Gastroesophageal sphincter (tissue), 4 donors: ENCODE measurements around the gene ZNF541. TPM values are rescaled to one million over a fixed set of nuclear protein-coding genes. Genes with fewer than 3 reads are reported as not detected.
"Not testable (repeated sequence)": the region's sequence is repeated elsewhere in the genome, so short reads cannot be mapped to it uniquely, and the experiment has no call there.

Source experiments
- ATAC-seq: fragments of 150-250 bp; one replicate; pipeline ENCODE4 v1.9.1; 2016; ENCODE audit warnings: mild to moderate bottlenecking, moderate library complexity
- H3K27ac ChIP-seq, 4 donors: fragments of 200-600 bp; sonication (generic) in 3 of 4; 1 replicate in 3 of 4; 2 replicates in 1 of 4; pipeline ENCODE4 v1.5.1; 2016 to 2019
- H3K27me3 ChIP-seq: fragments of 200-600 bp; sonication (generic); one replicate; pipeline ENCODE4 v1.5.1; 2019
- H3K36me3 ChIP-seq, 2 donors: fragments of 200-600 bp; sonication (generic); one replicate each; pipeline ENCODE4 v1.5.1; 2019; ENCODE audit warnings: control low read depth in 1 of 2
- H3K4me1 ChIP-seq, 3 donors: fragments of 200-600 bp; sonication (generic); 1 replicate in 2 of 3; 2 replicates in 1 of 3; pipeline ENCODE4 v1.5.1; 2016 to 2019; ENCODE audit warnings: control low read depth in 2 of 3
- H3K4me3 ChIP-seq, 2 donors: fragments of 200-600 bp; sonication (generic); one replicate each; pipeline ENCODE4 v1.5.1; 2019; ENCODE audit warnings: mild to moderate bottlenecking in 1 of 2, moderate library complexity in 1 of 2
- H3K9me3 ChIP-seq, 3 donors: fragments of 200-600 bp; sonication (generic); one replicate each; pipeline ENCODE4 v1.5.1; 2017 to 2019; ENCODE audit warnings: control low read depth in 2 of 3
- EP300 ChIP-seq: sonication (generic); formaldehyde crosslinking; IDR thresholded peaks from one replicate; pipeline ENCODE4 v1.6.1; 2017; ENCODE audit warnings: antibody characterized with exemption, mild to moderate bottlenecking
- POLR2A ChIP-seq, 2 donors: fragments of 450-650 bp; IDR thresholded peaks; one replicate each; pipeline ENCODE4 v1.6.1; 2017; ENCODE audit warnings: antibody characterized with exemption in 2 of 2, mild to moderate bottlenecking in 2 of 2, moderate library complexity in 1 of 2
- POLR2AphosphoS5 ChIP-seq: sonication (generic); formaldehyde crosslinking; IDR thresholded peaks from one replicate; pipeline ENCODE4 v1.6.1; 2017; ENCODE audit warnings: antibody characterized with exemption
- WGBS, 2 donors: methylation state at CpG; one replicate each; pipeline ENCODE4 v1.1.5; 2018; ENCODE audit warnings: low coverage in 1 of 2; 5-methylcytosine and 5-hydroxymethylcytosine counted together
- total RNA-seq, 4 donors: library from RNA; depleted of rRNA; stranded (reverse); fragments of >200 nt; gene quantifications; one replicate each; pipeline ENCODE4 v1.1.0, GENCODE V29; 2016
- TF ChIP-seq, protein P1 (sequence below), 4 experiments: fragments of 200-600 bp in 2 of 4; fragments of 450-650 bp in 2 of 4; sonication (generic) in 1 of 4; IDR thresholded peaks; one replicate each; pipeline ENCODE4 v1.5.1; 2017 to 2019; ENCODE audit warnings: antibody characterized with exemption in 4 of 4, mild to moderate bottlenecking in 2 of 4, moderate library complexity in 2 of 4

The ZNF541 gene
- total RNA-seq, 4 donors from 2014 or later = 0.05 TPM; not detected in 3

DNA sequence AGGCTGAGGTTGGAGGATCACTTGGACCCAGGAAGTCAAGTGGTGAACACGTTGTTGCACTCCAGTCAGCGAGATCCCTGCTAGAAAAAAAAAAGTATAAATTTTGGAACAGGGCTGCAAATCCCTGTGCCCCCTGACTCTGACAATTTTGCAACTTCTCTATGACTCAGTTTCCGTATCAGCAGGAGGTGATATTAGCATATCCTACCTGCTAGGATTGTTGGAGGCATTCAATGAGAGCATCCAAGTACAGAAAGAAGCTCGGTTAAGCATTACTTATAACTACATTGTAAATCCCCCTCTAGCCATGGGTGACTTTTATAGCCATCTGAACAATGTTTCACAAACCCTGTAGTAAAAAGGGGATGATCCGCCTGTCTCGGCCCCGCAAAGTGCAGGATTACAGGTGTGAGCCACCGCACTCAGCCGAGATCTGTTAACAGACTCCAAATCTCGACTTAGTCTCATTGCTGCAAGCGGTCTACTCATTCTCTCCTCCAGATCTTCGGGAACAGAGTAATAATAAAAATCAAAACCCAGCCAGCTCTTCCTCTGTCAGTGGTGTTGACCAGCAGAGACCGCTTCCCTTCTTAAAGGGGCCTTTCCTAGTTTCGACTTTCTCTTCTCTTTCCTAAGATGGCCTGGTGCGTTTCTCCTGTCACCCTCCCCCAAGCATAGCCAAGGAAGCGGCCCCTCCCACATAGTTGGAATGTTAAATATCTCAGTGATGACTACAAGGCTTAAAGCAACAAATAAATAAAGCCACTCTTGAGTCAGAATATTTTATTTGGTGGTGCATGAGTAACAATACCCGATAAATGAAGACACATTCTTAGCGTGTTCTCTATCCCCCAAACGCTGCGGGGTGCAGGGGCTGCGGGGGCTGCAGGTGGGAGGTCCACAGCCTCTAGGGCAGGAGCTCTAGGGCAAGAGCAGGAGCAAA is 25.7 kb upstream of the ZNF541 start:
- peak; percentile 88 for TF ChIP-seq POLR2AphosphoS5
- TF ChIP-seq EP300 = no peak
- WGBS, 2 donors = 9 to 11% methylated on average over 19 to 21 of the region's 21 CpGs
- ATAC-seq = peak; percentile 62
- H3K4me1 ChIP-seq = peaks cover 0 to 29% (median 8%) of the 10 kb centered on the region in 3 donors
- H3K27ac ChIP-seq = peak overlapping the region; percentile 80 to 94 (median 90)
- no peaks in the 10 kb centered on the region for H3K36me3 ChIP-seq
- H3K9me3 ChIP-seq = no peaks in the 10 kb centered on the region
- H3K27me3 ChIP-seq = no peaks in the 10 kb centered on the region
- H3K4me3 ChIP-seq = peak overlapping the region; percentile 30 to 63

DNA sequence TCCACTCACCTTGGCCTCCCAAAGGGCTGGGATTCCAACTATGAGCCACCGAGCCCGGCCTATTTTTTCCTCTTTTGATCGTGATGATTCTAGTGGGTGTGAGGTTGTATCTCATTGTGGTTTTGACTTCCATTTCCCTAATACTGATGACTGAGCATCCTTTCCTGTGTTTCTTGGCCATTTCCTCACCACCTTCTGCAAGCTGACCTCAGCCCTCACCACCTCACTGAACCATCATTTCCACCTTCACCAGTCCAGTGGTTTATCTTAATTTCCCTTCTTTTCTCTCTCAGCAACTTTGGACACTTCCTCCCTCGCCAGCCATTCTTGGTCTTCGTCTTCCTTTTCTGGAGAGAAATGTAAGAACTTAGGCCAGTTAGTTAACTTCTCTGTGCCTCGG is 23.0 kb upstream of the ZNF541 start:
- WGBS, 2 donors = 58% methylated on average over 6 of the region's 6 CpGs; no CpG with 5 or more reads in 1 of the 2 donors
- no peaks in the 10 kb centered on the region for H3K9me3 ChIP-seq
- no peaks in the 10 kb centered on the region for H3K27me3 ChIP-seq
- H3K4me3 ChIP-seq = no peak overlapping the region
- H3K4me1 ChIP-seq = peaks cover 0 to 24% (median 8%) of the 10 kb centered on the region in 3 donors
- ATAC-seq = no peak
- no peak for TF ChIP-seq POLR2A (IDR thresholded peaks at IDR 0.05)
- TF ChIP-seq POLR2AphosphoS5 = no peak
- no peak for TF ChIP-seq EP300
- TF ChIP-seq, protein P1, sequence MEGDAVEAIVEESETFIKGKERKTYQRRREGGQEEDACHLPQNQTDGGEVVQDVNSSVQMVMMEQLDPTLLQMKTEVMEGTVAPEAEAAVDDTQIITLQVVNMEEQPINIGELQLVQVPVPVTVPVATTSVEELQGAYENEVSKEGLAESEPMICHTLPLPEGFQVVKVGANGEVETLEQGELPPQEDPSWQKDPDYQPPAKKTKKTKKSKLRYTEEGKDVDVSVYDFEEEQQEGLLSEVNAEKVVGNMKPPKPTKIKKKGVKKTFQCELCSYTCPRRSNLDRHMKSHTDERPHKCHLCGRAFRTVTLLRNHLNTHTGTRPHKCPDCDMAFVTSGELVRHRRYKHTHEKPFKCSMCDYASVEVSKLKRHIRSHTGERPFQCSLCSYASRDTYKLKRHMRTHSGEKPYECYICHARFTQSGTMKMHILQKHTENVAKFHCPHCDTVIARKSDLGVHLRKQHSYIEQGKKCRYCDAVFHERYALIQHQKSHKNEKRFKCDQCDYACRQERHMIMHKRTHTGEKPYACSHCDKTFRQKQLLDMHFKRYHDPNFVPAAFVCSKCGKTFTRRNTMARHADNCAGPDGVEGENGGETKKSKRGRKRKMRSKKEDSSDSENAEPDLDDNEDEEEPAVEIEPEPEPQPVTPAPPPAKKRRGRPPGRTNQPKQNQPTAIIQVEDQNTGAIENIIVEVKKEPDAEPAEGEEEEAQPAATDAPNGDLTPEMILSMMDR (IDR thresholded peaks at IDR 0.05) = no peak
- H3K36me3 ChIP-seq = no peaks in the 10 kb centered on the region
- H3K27ac ChIP-seq = no peak overlapping the region

DNA sequence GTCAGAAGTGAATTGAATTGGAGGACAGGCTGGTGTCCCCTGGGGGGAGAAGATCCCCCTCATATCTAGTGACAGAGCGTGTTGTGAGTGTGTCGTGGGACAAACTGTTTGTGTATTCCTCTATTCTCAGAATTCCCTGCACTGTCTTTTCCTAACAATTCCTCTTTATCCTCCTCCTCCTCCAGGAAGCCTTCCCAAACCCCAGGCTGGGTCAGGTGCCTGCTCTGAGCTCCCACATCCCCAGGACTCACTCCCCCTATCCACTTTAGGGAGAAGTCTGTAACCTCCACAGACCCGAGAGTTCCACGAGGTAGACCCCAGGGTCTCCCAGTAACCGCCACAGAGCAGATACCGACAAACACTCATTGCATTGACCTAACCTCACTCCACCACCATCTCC is 20.9 kb upstream of the ZNF541 start:
- H3K9me3 ChIP-seq = no peaks in the 10 kb centered on the region
- WGBS, 2 donors = 82 to 90% methylated on average over 6 of the region's 6 CpGs

DNA sequence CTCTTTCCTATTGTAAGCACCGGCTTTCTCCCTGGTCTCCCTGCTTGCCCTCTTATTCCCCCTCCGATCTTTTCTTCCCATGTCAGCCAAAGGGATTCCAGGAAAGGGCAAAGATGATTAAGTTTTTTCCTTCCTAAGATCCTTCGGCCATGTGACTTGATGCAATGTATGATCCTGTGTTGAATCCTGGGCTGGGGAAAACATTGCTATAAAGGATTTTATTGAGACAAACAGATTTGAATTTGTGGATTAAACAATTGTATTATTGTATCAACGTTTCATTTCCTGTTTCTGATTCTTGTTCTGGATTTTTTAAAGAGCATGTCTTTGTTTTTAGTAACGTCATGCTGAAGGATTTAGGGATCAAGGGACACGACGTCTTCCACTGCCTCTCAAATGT is 16.9 kb upstream of the ZNF541 start:
- no peak for ATAC-seq
- no peak for TF ChIP-seq EP300
- TF ChIP-seq, protein P1 (IDR thresholded peaks at IDR 0.05) = no peak
- no peak for TF ChIP-seq POLR2AphosphoS5
- no peak for TF ChIP-seq POLR2A (IDR thresholded peaks at IDR 0.05)
- Histone ChIP-seq H3K4me1 (no peaks in the 10 kb centered on the region), H3K27ac (peak overlapping the region in 2 of 4 donors; percentile 19 to 54), H3K9me3 (peaks cover 0 to 8% (median 0%) of the 10 kb centered on the region in 3 donors), H3K4me3 (no peak overlapping the region), H3K36me3 (no peaks in the 10 kb centered on the region), H3K27me3 (peaks cover 9% of the 10 kb centered on the region)
- WGBS, 2 donors = 20 to 36% methylated on average over 3 to 7 of the region's 7 CpGs

More for the DNA sequence above, 20.9 kb upstream of the ZNF541 start:
- ATAC-seq = no peak
- Histone ChIP-seq H3K27me3 (no peaks in the 10 kb centered on the region), H3K27ac (no peak overlapping the region), H3K36me3 (no peaks in the 10 kb centered on the region), H3K4me3 (no peak overlapping the region), H3K4me1 (peaks cover 0 to 9% (median 0%) of the 10 kb centered on the region in 3 donors)
- TF ChIP-seq EP300 (no peak), POLR2A (IDR thresholded peaks at IDR 0.05) (no peak), POLR2AphosphoS5 (no peak)
- TF ChIP-seq, protein P1 (IDR thresholded peaks at IDR 0.05) = no peak

DNA sequence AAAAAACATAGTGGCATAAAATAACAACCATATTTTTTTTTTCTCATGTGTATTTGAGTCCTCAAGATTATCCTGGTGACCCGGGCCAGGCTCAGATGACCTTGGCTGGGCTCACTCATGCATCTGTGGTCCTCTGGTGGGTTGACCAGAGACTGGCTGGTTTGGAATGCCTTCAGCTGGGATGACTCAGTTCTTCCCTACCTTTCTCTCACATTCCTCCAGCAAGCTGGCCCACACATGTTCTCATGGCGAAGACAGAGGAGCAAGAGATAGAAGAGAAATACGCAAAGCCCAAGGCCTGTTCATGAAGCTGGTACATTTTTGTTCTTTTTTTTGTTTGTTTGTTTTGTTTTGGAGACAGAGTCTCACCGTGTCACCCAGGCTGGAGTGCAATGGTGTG is 14.3 kb upstream of the ZNF541 start:
- TF ChIP-seq POLR2AphosphoS5 (no peak), EP300 (no peak), POLR2A (IDR thresholded peaks at IDR 0.05) (no peak)
- TF ChIP-seq, protein P1 (IDR thresholded peaks at IDR 0.05) = no peak
- ATAC-seq = no peak
- WGBS, 2 donors = 93% methylated on average over 3 to 4 of the region's 4 CpGs

DNA sequence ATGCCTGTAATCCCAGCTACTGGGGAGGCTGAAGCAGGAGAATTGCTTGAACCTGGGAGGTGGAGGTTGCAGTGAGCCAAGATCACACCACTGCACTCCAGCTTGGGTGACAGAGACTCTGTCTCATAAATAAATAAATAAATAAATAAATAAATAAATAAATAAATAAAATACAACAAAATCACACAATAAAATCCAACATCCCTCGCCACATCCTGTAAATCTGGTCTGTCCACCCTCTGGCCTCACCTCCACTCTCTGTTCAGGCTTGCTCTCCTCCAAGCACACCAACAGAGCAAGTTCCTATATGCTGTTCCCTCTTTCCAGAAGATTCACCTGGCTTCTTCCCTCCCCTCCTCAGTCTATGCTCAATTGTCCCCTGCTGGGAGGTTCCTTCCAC is 10.2 kb upstream of the ZNF541 start:
- H3K9me3 ChIP-seq, H3K4me1 ChIP-seq, H3K27me3 ChIP-seq, H3K36me3 ChIP-seq, H3K27ac ChIP-seq, H3K4me3 ChIP-seq, ATAC-seq: not testable (repeated sequence)
- 92 to 100% methylated on average over 1 of the region's 1 CpG for WGBS, 2 donors

More for the DNA sequence above, 14.3 kb upstream of the ZNF541 start:
- H3K27me3 ChIP-seq = peaks cover 9% of the 10 kb centered on the region
- H3K36me3 ChIP-seq = no peaks in the 10 kb centered on the region
- peaks cover 0 to 8% (median 0%) of the 10 kb centered on the region in 3 donors for H3K9me3 ChIP-seq
- H3K4me3 ChIP-seq = no peak overlapping the region
- no peaks in the 10 kb centered on the region for H3K4me1 ChIP-seq
- no peak overlapping the region for H3K27ac ChIP-seq
